GM21360 (cell line): ENCODE measurements around the gene HSPA6.
"Not testable (repeated sequence)": the region's sequence is repeated elsewhere in the genome, so short reads cannot be mapped to it uniquely, and the experiment has no call there.

Experiments used
- ATAC-seq: cut with Tn5 transposase; IDR thresholded peaks from one replicate; pipeline ENCODE4 v1.9.1; 2021; ENCODE audit warnings: mild to moderate bottlenecking, moderate library complexity; ENCODE audit not compliant: unreplicated experiment

HSPA6 gene

DNA sequence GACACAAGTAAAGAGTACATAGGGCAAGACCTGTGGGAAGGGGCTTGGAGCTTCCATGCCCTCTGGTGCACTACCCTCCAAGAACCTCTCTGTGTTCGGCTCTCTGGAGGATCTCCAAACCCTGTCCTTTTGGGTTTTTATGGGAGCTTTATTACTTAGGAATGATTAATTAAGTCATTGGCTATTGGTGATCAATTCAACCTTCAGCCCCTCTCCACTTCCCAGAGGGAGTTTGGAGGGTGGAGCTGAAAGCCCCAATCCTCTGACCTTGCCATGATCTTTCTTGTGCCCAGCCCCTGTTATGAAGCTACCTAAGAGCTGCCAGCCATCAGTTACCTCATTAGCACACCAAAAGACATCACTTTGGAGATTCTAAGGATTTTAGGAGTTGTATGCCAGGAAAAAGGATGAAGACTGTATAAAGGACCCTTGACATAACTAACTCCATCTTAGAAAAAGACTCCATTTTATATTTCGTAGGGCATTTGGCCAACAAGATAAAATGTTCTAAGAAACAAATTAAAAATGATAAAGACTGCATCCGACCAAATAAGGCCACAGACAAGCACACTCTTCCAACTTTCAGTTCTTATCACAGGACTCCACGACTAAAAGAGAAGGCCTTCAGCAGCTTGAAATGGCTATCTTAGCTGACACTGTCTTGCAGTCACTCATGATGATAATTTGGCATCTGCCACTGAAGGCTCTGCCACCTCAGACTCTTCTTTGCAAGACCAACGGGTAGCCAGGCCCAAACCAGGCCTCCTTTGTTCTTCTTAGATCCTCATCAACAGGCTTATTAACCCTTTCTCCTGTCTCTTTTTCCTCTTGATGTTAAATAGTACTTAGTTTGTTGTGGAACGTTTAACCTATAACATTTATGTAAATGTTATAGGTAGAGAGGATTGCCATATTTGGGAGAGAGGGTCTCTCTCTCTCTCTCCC, 33.4 kb downstream of the HSPA6 start:
- not testable (repeated sequence) for ATAC-seq

DNA sequence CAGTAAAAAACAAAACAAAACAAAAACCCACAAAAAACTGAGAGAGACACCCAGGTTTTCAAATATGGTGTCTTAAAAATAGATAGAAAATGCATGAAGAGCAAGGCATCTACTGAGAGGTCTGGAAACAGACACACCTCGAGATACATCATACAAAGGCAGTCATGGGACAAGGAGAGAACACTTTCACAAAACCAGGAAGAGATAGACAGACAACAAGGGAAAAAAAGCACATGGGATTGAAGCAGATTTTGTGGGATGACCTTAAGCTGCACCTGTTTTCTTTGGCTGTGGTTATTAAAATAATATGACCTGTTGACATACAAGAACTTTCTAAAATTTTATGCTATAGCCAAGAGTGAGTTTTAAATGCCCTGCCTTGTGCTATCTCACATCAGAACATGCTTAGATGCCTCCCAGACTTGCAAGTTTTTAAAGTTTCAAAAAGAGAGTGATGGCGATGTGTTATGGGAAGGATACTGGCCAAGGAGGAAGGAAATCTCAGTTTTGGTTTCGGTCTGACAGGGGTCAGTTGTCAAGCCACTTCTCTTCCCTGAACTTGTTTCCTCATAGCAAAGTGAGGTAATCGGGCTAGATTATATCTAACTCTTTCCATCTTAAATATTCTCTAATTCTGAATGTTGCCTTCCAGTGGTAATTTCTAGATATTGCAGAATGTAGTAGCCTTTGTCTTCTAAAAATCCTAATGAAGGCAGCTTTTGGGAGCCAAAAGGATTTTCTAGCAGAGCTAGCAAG, 36.8 kb downstream of the HSPA6 start:
- not testable (repeated sequence) for ATAC-seq

DNA sequence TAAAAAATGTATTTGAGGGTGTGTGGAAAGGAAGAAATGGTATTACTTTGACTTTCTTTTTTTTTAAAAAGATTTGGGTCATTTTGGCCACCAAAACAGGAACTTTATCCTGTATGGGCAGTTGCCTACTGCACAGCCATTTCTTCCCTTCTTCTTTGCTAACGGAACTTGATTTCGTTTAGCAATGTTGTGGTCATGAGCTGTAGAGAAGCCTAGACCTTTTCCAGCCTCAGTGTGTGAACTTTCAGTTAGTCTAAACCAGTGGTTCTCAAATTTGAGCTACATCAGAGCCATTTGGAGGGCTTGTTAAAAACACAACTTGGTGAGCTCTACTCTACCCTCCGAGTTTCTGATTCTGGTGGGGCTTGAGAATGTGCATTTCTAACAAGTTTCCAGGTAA, 38.1 kb downstream of the HSPA6 start:
- not testable (repeated sequence) for ATAC-seq

DNA sequence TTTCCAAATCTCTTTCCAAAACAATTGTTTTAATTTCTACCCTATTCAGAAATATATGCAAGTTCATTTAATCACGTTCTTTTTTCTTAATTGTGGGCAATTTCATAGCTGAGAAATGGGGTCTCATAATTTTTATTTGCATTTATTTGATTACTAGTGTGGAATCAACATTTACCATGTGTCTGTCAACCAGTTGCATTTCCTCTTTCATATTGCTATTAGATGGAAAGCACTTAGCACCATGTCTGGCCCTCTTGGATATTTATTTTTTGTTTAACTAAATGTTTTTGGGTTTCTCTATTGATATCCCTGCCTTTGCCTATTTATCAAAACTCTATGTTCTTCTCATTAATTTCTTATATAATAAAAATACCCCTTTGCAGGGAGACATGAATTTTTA, 39.2 kb downstream of the HSPA6 start:
- not testable (repeated sequence) for ATAC-seq

DNA sequence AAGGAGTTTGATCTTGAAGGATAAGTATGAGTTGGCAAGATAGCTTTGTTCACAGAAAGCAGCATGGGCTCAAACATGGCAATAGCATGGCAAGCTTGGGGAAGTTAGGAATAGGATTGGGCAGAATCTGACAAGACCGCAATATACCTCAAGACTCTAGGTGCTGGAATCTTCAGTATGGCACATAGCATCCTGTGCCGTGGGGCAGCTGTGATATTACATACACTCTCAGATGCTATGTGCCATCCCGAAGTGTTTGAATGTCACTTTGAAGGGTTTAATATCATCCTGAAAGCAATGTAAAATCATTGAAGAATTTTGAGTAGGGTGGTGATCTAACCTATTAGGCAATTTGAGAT, 42.2 kb downstream of the HSPA6 start:
- not testable (repeated sequence) for ATAC-seq

DNA sequence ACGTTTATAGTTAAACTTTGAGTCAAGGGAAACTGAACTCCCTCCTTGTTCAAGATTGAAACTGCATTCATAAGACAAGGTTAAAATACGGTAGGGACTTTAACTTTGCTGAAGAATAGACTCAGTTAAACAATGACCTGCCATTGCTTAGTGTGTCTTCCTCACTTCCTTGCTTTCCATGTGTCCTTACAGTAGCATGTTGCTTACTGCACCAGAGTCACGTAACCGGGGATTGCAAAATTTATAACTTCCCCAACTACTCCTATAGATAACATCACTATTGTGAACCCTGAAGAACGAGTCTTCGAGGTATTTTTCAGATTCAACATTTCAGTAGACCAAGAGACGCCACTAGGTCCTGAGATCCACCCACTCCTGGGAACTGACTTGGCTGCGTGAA, 47.4 kb downstream of the HSPA6 start:
- not testable (repeated sequence) for ATAC-seq
